A549 (cell line): ENCODE data around the gene PCDHGA7.
"Not testable (repeated sequence)": the region's sequence is repeated elsewhere in the genome, so short reads cannot be mapped to it uniquely, and the experiment has no call there.

Source experiments
- EP300 ChIP-seq, 2 experiments: fragments of >200 bp; sonication (Bioruptor Twin); formaldehyde crosslinking; IDR thresholded peaks; 2 replicates in 1 of 2; 3 replicates in 1 of 2; pipeline ENCODE4 v1.6.1; 2016 to 2017
- HEYL ChIP-seq: fragments of 250-450 bp; sonication (Bioruptor Pico); IDR thresholded peaks from 2 replicates; pipeline ENCODE4 v1.8.0; 2021; ENCODE audit warnings: mild to moderate bottlenecking, moderate library complexity
- JUNB ChIP-seq: fragments of >200 bp; sonication (Bioruptor Twin); formaldehyde crosslinking; IDR thresholded peaks from 2 replicates; pipeline ENCODE4 v1.6.1; 2016
- KDM1A ChIP-seq: fragments of 200-600 bp; sonication (generic); IDR thresholded peaks from 2 replicates; pipeline ENCODE4 v1.6.1; 2016; ENCODE audit warnings: low read depth, mild to moderate bottlenecking
- KDM5A ChIP-seq: fragments of 200-600 bp; sonication (generic); IDR thresholded peaks from 2 replicates; pipeline ENCODE4 v1.6.1; 2016; ENCODE audit warnings: antibody characterized with exemption, mild to moderate bottlenecking
- NR3C1 ChIP-seq: fragments of >200 bp; sonication (Bioruptor Twin); formaldehyde crosslinking; IDR thresholded peaks from 3 replicates; pipeline ENCODE4 v1.6.1; 2017
- PHF8 ChIP-seq: fragments of 200-600 bp; sonication (generic); IDR thresholded peaks from 2 replicates; pipeline ENCODE4 v1.6.1; 2016; ENCODE audit warnings: low read depth, mild to moderate bottlenecking, antibody characterized with exemption, moderate library complexity, borderline replicate concordance
- POLR2A ChIP-seq: IDR thresholded peaks from 2 replicates; pipeline ENCODE4 v1.6.1; 2012; ENCODE audit warnings: mild to moderate bottlenecking, low read length
- SMC3 ChIP-seq: fragments of >200 bp; sonication (Bioruptor Twin); formaldehyde crosslinking; IDR thresholded peaks from 3 replicates; pipeline ENCODE4 v1.6.1; 2018; ENCODE audit warnings: inconsistent platforms
- TF ChIP-seq, protein P1 (sequence below): fragments of >200 bp; sonication (Bioruptor Twin); formaldehyde crosslinking; IDR thresholded peaks from 3 replicates; pipeline ENCODE4 v1.5.1; 2016

DNA sequence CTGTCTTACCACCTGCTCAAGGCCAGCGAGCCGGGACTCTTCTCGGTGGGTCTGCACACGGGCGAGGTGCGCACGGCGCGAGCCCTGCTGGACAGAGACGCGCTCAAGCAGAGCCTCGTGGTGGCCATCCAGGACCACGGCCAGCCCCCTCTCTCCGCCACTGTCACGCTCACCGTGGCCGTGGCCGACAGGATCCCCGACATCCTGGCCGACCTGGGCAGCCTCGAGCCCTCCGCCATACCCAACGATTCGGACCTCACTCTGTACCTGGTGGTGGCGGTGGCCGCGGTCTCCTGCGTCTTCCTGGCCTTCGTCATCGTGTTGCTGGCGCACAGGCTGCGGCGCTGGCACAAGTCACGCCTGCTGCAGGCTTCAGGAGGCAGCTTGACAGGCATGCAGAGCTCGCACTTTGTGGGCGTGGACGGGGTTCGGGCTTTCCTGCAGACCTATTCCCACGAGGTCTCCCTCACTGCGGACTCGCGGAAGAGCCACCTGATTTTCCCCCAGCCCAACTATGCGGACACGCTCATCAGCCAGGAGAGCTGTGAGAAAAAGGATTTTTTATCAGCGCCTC, 41.7 kb upstream of the PCDHGA7 start:
- TF ChIP-seq, protein P1, sequence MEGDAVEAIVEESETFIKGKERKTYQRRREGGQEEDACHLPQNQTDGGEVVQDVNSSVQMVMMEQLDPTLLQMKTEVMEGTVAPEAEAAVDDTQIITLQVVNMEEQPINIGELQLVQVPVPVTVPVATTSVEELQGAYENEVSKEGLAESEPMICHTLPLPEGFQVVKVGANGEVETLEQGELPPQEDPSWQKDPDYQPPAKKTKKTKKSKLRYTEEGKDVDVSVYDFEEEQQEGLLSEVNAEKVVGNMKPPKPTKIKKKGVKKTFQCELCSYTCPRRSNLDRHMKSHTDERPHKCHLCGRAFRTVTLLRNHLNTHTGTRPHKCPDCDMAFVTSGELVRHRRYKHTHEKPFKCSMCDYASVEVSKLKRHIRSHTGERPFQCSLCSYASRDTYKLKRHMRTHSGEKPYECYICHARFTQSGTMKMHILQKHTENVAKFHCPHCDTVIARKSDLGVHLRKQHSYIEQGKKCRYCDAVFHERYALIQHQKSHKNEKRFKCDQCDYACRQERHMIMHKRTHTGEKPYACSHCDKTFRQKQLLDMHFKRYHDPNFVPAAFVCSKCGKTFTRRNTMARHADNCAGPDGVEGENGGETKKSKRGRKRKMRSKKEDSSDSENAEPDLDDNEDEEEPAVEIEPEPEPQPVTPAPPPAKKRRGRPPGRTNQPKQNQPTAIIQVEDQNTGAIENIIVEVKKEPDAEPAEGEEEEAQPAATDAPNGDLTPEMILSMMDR, result not testable (repeated sequence)
- TF ChIP-seq EP300 (IDR thresholded peaks at IDR 0.05); PHF8; HEYL (CRISPR knock-in tag); POLR2A; KDM1A; NR3C1; KDM5A; JUNB; SMC3: not testable (repeated sequence)
